Measurements from ENCODE around the gene CHRNA4.

CHRNA4 gene

GRCh38 chr20:63360850-63361518 is at the start of gene CHRNA4:
Gene CHRNA4 (minus strand): TSS chr20:63361349. CDS start chr20:63361165, 184 bp downstream.
- peak within 1 kb of the TSS; percentile 28; the same call in 1 of the 2 replicates for H3K27ac ChIP-seq

GRCh38 chr20:63409834-63410435 is 48.8 kb upstream of the CHRNA4 start:
- no peak for TF ChIP-seq CTCF (conservative IDR thresholded peaks at IDR 0.05)
- H3K27ac ChIP-seq = no peak overlapping the region

More at GRCh38 chr20:63360850-63361518, at the start of gene CHRNA4:
- TF ChIP-seq CTCF (conservative IDR thresholded peaks at IDR 0.05) = no peak

GRCh38 chr20:63409066-63409833 is 48.1 kb upstream of the CHRNA4 start:
- H3K27ac ChIP-seq = peak overlapping the region; percentile 33
- no peak for TF ChIP-seq CTCF (conservative IDR thresholded peaks at IDR 0.05)

- TF ChIP-seq CTCF (conservative IDR thresholded peaks at IDR 0.05) = no peak
- H3K27ac ChIP-seq = no peak overlapping the region
These were observed 47.5 kb upstream of the CHRNA4 start for GRCh38 chr20:63408684-63409046.

- TF ChIP-seq CTCF (conservative IDR thresholded peaks at IDR 0.05) = no peak
- H3K27ac ChIP-seq = no peak overlapping the region
These were observed 47.0 kb upstream of the CHRNA4 start for GRCh38 chr20:63407928-63408683.

GRCh38 chr20:63406617-63407245 is 45.6 kb upstream of the CHRNA4 start:
- TF ChIP-seq CTCF (conservative IDR thresholded peaks at IDR 0.05) = no peak
- H3K27ac ChIP-seq = no peak overlapping the region
